Natural killer cell (primary cell): ENCODE results near the gene NRCAM. TPM values are rescaled to one million over a fixed set of nuclear protein-coding genes. Genes with fewer than 3 reads are reported as not detected.

ENCODE experiments used
- ATAC-seq, 3 donors: fragments of 150-1000 bp in 2 of 3; fragments of 200-7000 bp in 1 of 3; cut with Tn5 transposase; 1 replicate in 1 of 3; 2 replicates in 2 of 3; pipeline ENCODE4 v1.10.0; 2021; ENCODE audit warnings: mild to moderate bottlenecking in 2 of 3, moderate library complexity in 2 of 3
- DNase-seq, 2 donors: peaks; one replicate each; pipeline versions ENCODE4 v3.0.0 to v3.0.0-alpha.2; 2013 to 2021; ENCODE audit warnings: mixed read lengths in 1 of 2
- H3K27ac ChIP-seq: one replicate; pipeline ENCODE4 v1.5.1; 2013; ENCODE audit warnings: mild to moderate bottlenecking, low read length
- H3K27me3 ChIP-seq: one replicate; pipeline ENCODE4 v1.6.1; 2013; ENCODE audit warnings: low read length; ENCODE audit not compliant: control insufficient read depth, insufficient read depth
- H3K36me3 ChIP-seq: one replicate; pipeline ENCODE4 v1.6.1; 2013; ENCODE audit warnings: low read length; ENCODE audit not compliant: control insufficient read depth, insufficient read depth
- H3K4me1 ChIP-seq: one replicate; pipeline ENCODE4 v1.6.1; 2013; ENCODE audit warnings: low read length; ENCODE audit not compliant: control insufficient read depth, insufficient read depth
- H3K4me3 ChIP-seq: one replicate; pipeline ENCODE4 v1.5.1; 2013; ENCODE audit warnings: low read length
- H3K9me3 ChIP-seq: one replicate; pipeline ENCODE4 v1.6.1; 2013; ENCODE audit warnings: low read length; ENCODE audit not compliant: control insufficient read depth, insufficient read depth
- H3K27ac Mint-ChIP-seq, 2 donors: one replicate each; pipeline ENCODE4 v1.8.0; 2022; ENCODE audit warnings: mild to moderate bottlenecking in 2 of 2, mixed read lengths in 2 of 2, moderate library complexity in 1 of 2
- H3K27me3 Mint-ChIP-seq, 2 donors: one replicate each; pipeline ENCODE4 v1.8.0; 2022; ENCODE audit warnings: low read depth in 2 of 2, mixed read lengths in 2 of 2
- H3K36me3 Mint-ChIP-seq: one replicate; pipeline ENCODE4 v1.8.0; 2022; ENCODE audit warnings: mixed read lengths
- H3K4me1 Mint-ChIP-seq, 2 donors: one replicate each; pipeline ENCODE4 v1.8.0; 2022; ENCODE audit warnings: mixed read lengths in 2 of 2
- H3K4me3 Mint-ChIP-seq: one replicate; pipeline ENCODE4 v1.8.0; 2022; ENCODE audit warnings: mild to moderate bottlenecking, moderate library complexity, mixed read lengths
- H3K9me3 Mint-ChIP-seq, 2 donors: one replicate each; pipeline ENCODE4 v1.8.0; 2022; ENCODE audit warnings: mixed read lengths in 2 of 2
- CTCF ChIP-seq: fragments of 200-600 bp; IDR thresholded peaks from one replicate; pipeline ENCODE4 v1.8.0; 2022; ENCODE audit warnings: antibody characterized with exemption
- WGBS: methylation state at CpG from one replicate; pipeline ENCODE4 v1.1.7; 2013; ENCODE audit warnings: missing lambda C conversion rate; ENCODE audit not compliant: insufficient coverage; 5-methylcytosine and 5-hydroxymethylcytosine counted together
- intact Hi-C: fragments of 100-400 bp; cut with micrococcal nuclease; formaldehyde crosslinking; loops from one replicate; pipeline ENCODE4 v1.14.2; 2022
- total RNA-seq, 4 donors: library from RNA; stranded (reverse); fragments of 120-200 nt in 1 of 4; gene quantifications; one replicate each; pipeline versions ENCODE4 v1.2.3 to v1.2.4, GENCODE V29; 2013 to 2022

Gene NRCAM
- total RNA-seq, 3 donors from 2014 or later (not counting 1 experiment from before 2014, with no cell fraction given): 0.27 to 0.95 (median 0.52) TPM

DNA sequence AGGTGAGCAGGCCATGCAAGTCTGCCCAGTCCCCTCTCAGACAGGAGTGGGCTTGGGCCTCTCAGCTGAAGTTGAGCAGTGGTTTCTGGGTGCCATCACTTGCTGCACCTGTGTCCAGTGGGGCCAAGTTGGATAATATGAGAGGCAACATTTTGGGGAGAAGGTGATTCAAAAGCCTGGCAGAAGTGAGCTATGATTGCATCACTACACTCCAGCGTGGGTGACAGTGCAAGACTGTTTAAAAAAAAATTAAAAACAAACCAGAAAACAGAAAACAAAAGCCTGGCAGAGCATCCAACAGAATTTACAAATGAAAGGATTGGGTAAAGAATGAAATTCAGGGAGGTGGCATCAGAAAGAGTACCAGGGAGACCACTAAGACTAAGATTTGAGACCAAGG, 204.5 kb downstream of the NRCAM start:
- Histone ChIP-seq H3K9me3 (no peaks in the 10 kb centered on the region), H3K27ac (no peak overlapping the region), H3K27me3 (no peaks in the 10 kb centered on the region), H3K4me3 (no peak overlapping the region), H3K36me3 (no peaks in the 10 kb centered on the region), H3K4me1 (no peaks in the 10 kb centered on the region)
- Mint-ChIP-seq H3K36me3 (no peaks in the 10 kb centered on the region), H3K9me3 (peaks cover 0 to 3% of the 10 kb centered on the region in 2 donors), H3K27me3 (peaks cover 0 to 8% of the 10 kb centered on the region in 2 donors), H3K4me1 (no peaks in the 10 kb centered on the region), H3K4me3 (no peak overlapping the region), H3K27ac (no peak overlapping the region)
- intact Hi-C loops: no loop called here
- no peak for TF ChIP-seq CTCF
- ATAC-seq (no peak), DNase-seq (no peak)
- no CpG with 5 or more reads among the region's 1 CpG for WGBS

DNA sequence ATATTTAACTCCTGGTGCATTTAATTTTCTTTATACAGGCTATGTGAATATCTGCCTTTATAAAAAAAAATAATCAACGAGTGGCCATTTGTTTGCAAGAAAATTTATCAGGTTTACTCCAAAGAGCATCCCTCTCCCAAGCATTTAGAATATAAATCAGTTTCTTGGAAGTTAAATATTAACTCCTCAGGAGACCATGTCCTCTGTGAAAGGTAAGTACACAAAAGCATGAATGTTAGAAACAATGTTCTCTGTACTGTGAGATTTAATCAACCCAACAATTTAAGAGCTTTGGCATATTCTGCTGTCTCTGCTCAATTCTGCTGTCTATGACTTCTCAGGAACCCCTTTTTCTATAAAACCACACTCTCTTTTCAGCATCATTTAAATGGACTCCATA, 206.8 kb downstream of the NRCAM start:
- Mint-ChIP-seq H3K9me3 (peaks cover 0 to 3% of the 10 kb centered on the region in 2 donors), H3K27ac (no peak overlapping the region), H3K27me3 (peaks cover 0 to 8% of the 10 kb centered on the region in 2 donors), H3K4me3 (no peak overlapping the region), H3K4me1 (no peaks in the 10 kb centered on the region), H3K36me3 (no peaks in the 10 kb centered on the region)
- no peaks in the 10 kb centered on the region for H3K9me3 ChIP-seq
- no peak for DNase-seq
- no CpG with 5 or more reads among the region's 1 CpG for WGBS
- H3K4me3 ChIP-seq: no peak overlapping the region
- no peaks in the 10 kb centered on the region for H3K4me1 ChIP-seq
- intact Hi-C loops: no loop called here
- no peaks in the 10 kb centered on the region for H3K36me3 ChIP-seq
- no peak for ATAC-seq
- no peak for TF ChIP-seq CTCF
- H3K27ac ChIP-seq: no peak overlapping the region
- no peaks in the 10 kb centered on the region for H3K27me3 ChIP-seq

- DNase-seq (no peak), ATAC-seq (no peak)
- WGBS: 85% methylated on average over 3 of the region's 4 CpGs
- no peaks in the 10 kb centered on the region for H3K4me1 Mint-ChIP-seq
- H3K9me3 ChIP-seq: no peaks in the 10 kb centered on the region
- H3K4me3 ChIP-seq: no peak overlapping the region
- no peaks in the 10 kb centered on the region for H3K4me1 ChIP-seq
- H3K9me3 Mint-ChIP-seq: peaks cover 0 to 3% of the 10 kb centered on the region in 2 donors
- peaks cover 0 to 8% of the 10 kb centered on the region in 2 donors for H3K27me3 Mint-ChIP-seq
- H3K36me3 Mint-ChIP-seq: no peaks in the 10 kb centered on the region
- no peaks in the 10 kb centered on the region for H3K36me3 ChIP-seq
- no peaks in the 10 kb centered on the region for H3K27me3 ChIP-seq
- no peak overlapping the region for H3K27ac Mint-ChIP-seq
- intact Hi-C loops: no loop called here
- H3K27ac ChIP-seq: no peak overlapping the region
- H3K4me3 Mint-ChIP-seq: no peak overlapping the region
- no peak for TF ChIP-seq CTCF
Measured at GRCh38 chr7:108248821-108249220, 207.4 kb downstream of the NRCAM start.

GRCh38 chr7:108248418-108248817, 207.8 kb downstream of the NRCAM start:
- Mint-ChIP-seq H3K27me3 (peaks cover 0 to 8% of the 10 kb centered on the region in 2 donors), H3K4me1 (no peaks in the 10 kb centered on the region), H3K27ac (no peak overlapping the region), H3K36me3 (no peaks in the 10 kb centered on the region), H3K9me3 (peaks cover 0 to 3% of the 10 kb centered on the region in 2 donors), H3K4me3 (no peak overlapping the region)
- no peak for DNase-seq
- no peaks in the 10 kb centered on the region for H3K36me3 ChIP-seq
- intact Hi-C loops: no loop called here
- no peak for TF ChIP-seq CTCF
- 71% methylated on average over 2 of the region's 2 CpGs for WGBS
- H3K27ac ChIP-seq: no peak overlapping the region
- no peaks in the 10 kb centered on the region for H3K9me3 ChIP-seq
- no peak overlapping the region for H3K4me3 ChIP-seq
- H3K27me3 ChIP-seq: no peaks in the 10 kb centered on the region
- no peaks in the 10 kb centered on the region for H3K4me1 ChIP-seq
- no peak for ATAC-seq
